Upper lobe of right lung (tissue), 1 donor: ENCODE results near the gene EGFL6. TPM values are rescaled to one million over a fixed set of nuclear protein-coding genes. Genes with fewer than 3 reads are reported as not detected.
A peak's percentile ranks its signal among the peaks of the same experiment; 100 is the strongest.

Experiments
- ATAC-seq: fragments of 200-7000 bp; cut with Tn5 transposase; one replicate; pipeline ENCODE4 v1.9.1; 2020; ENCODE audit warnings: mild to moderate bottlenecking, moderate library complexity
- DNase-seq: peaks from one replicate; pipeline ENCODE4 v3.0.0-alpha.2; 2020
- H3K27ac ChIP-seq: fragments of 200-600 bp; one replicate; pipeline ENCODE4 v1.8.0; 2022
- H3K27me3 ChIP-seq: fragments of 200-600 bp; one replicate; pipeline ENCODE4 v1.8.0; 2022; ENCODE audit warnings: mild to moderate bottlenecking
- H3K36me3 ChIP-seq: fragments of 200-600 bp; one replicate; pipeline ENCODE4 v1.8.0; 2022
- H3K4me1 ChIP-seq: fragments of 200-600 bp; one replicate; pipeline ENCODE4 v1.8.0; 2022
- H3K4me3 ChIP-seq: fragments of 200-600 bp; one replicate; pipeline ENCODE4 v1.8.0; 2022; ENCODE audit warnings: mild to moderate bottlenecking
- H3K9me3 ChIP-seq: fragments of 200-600 bp; one replicate; pipeline ENCODE4 v1.8.0; 2022
- CTCF ChIP-seq: fragments of 200-600 bp; IDR thresholded peaks from one replicate; pipeline ENCODE4 v1.8.0; 2022; ENCODE audit warnings: antibody characterized with exemption
- intact Hi-C: fragments of 100-400 bp; cut with DNase I; formaldehyde crosslinking; loops from one replicate; pipeline ENCODE4 v1.11.0; 2022
- long read RNA-seq: library from polyadenylated mRNA; unstranded; transcript quantifications from one replicate; pipeline ENCODE4 v2.0.0, GENCODE V29; 2021
- total RNA-seq: library from RNA; stranded (reverse); fragmentation: NEBNext Ultra II Directional; extraction: Animal tissue kit (Norgen Biotek cat#: 25700); gene quantifications from one replicate; pipeline ENCODE4 v1.2.1, GENCODE V29; 2021
- donor health status: DM: no; HTN: yes; CAD: no; lungs with severe emphysema.

Gene EGFL6
- 10.1 TPM for total RNA-seq
- long read RNA-seq, transcript EGFL6-201 (12 exons, 2,398 nt): major isoform, 20 of 33 reads
- long read RNA-seq, transcript EGFL6-202 (12 exons, 2,385 nt): minor isoform, 12 of 33 reads
- long read RNA-seq, partial matches to known transcripts: 0 of 33 reads
- long read RNA-seq, other reads (novel, unspliced or antisense): 1 of 33 reads

GRCh38 chrX:13569479-13570260 is at the start of gene EGFL6:
EGFL6 (plus strand) TSS chrX:13569601; CDS start chrX:13569862, 261 bp downstream.
- Histone ChIP-seq H3K9me3 (no peaks in the 10 kb centered on the region), H3K36me3 (no peaks in the 10 kb centered on the region), H3K4me3 (peak within 1 kb of the TSS; percentile 33), H3K4me1 (no peaks in the 10 kb centered on the region), H3K27ac (no peak within 1 kb of the TSS), H3K27me3 (no peaks in the 10 kb centered on the region)
- DNase-seq (no peak), ATAC-seq (no peak)
- TF ChIP-seq CTCF: no peak
- intact Hi-C loops: no loop called here

GRCh38 chrX:13520351-13520750 is 49.0 kb upstream of the EGFL6 start:
- H3K27ac ChIP-seq: no peak overlapping the region
- H3K36me3 ChIP-seq: no peaks in the 10 kb centered on the region
- H3K27me3 ChIP-seq: no peaks in the 10 kb centered on the region
- intact Hi-C loops: no loop called here
- no peak for ATAC-seq
- TF ChIP-seq CTCF: no peak
- no peak overlapping the region for H3K4me3 ChIP-seq
- H3K9me3 ChIP-seq: no peaks in the 10 kb centered on the region
- no peak for DNase-seq
- no peaks in the 10 kb centered on the region for H3K4me1 ChIP-seq

- intact Hi-C loops: no loop called here
- no peaks in the 10 kb centered on the region for H3K4me1 ChIP-seq
- TF ChIP-seq CTCF: no peak
- no peak overlapping the region for H3K27ac ChIP-seq
- no peak for DNase-seq
- H3K27me3 ChIP-seq: no peaks in the 10 kb centered on the region
- ATAC-seq: no peak
- no peaks in the 10 kb centered on the region for H3K36me3 ChIP-seq
- H3K4me3 ChIP-seq: no peak overlapping the region
- no peaks in the 10 kb centered on the region for H3K9me3 ChIP-seq
Observed at GRCh38 chrX:13520936-13521335, 48.5 kb upstream of the EGFL6 start.

- no peak overlapping the region for H3K4me3 ChIP-seq
- H3K9me3 ChIP-seq: no peaks in the 10 kb centered on the region
- intact Hi-C loops: no loop called here
- H3K36me3 ChIP-seq: no peaks in the 10 kb centered on the region
- no peak for TF ChIP-seq CTCF
- no peak for ATAC-seq
- no peak for DNase-seq
- no peaks in the 10 kb centered on the region for H3K27me3 ChIP-seq
- H3K4me1 ChIP-seq: no peaks in the 10 kb centered on the region
- H3K27ac ChIP-seq: no peak overlapping the region
Observed at GRCh38 chrX:13522811-13523210, 46.6 kb upstream of the EGFL6 start.

- no peak overlapping the region for H3K27ac ChIP-seq
- H3K4me3 ChIP-seq: no peak overlapping the region
- no peaks in the 10 kb centered on the region for H3K9me3 ChIP-seq
- no peaks in the 10 kb centered on the region for H3K36me3 ChIP-seq
- no peak for TF ChIP-seq CTCF
- intact Hi-C loops: no loop called here
- ATAC-seq (no peak), DNase-seq (no peak)
- H3K27me3 ChIP-seq: no peaks in the 10 kb centered on the region
- no peaks in the 10 kb centered on the region for H3K4me1 ChIP-seq
Observed at GRCh38 chrX:13533726-13534125, 35.7 kb upstream of the EGFL6 start.
